CD14-positive monocyte (primary cell): ENCODE measurements around the gene GPX3. TPM values are rescaled to one million over a fixed set of nuclear protein-coding genes. Genes with fewer than 3 reads are reported as not detected.
A peak's percentile ranks its signal among the peaks of the same experiment; 100 is the strongest.

Source experiments
- DNase-seq, 3 donors: peaks; one replicate each; pipeline ENCODE4 v3.0.0-alpha.2; 2011 to 2022
- H2AFZ ChIP-seq: 2 replicates; pipeline ENCODE4 v1.6.0; 2012; ENCODE audit warnings: mild to moderate bottlenecking, low read depth, low read length, inconsistent platforms; ENCODE audit not compliant: insufficient read depth, poor library complexity, severe bottlenecking
- H3K27ac ChIP-seq, 2 donors: 1 replicate in 1 of 2; 2 replicates in 1 of 2; pipeline ENCODE4 v1.5.1; 2012 to 2013; ENCODE audit warnings: low read length in 2 of 2, control low read depth in 1 of 2, inconsistent platforms in 1 of 2, low read depth in 1 of 2, mild to moderate bottlenecking in 1 of 2
- H3K27me3 ChIP-seq, 2 donors: one replicate each; pipeline versions ENCODE4 v1.6.0 to v1.6.1; 2011 to 2013; ENCODE audit warnings: low read length in 2 of 2; ENCODE audit not compliant: control insufficient read depth in 2 of 2, insufficient read depth in 2 of 2
- H3K36me3 ChIP-seq, 2 donors: replicated peaks in 1 of 2; 1 replicate in 1 of 2; 2 replicates in 1 of 2; pipeline versions ENCODE4 v1.5.1 to v1.6.1; 2012 to 2013; ENCODE audit warnings: low read length in 2 of 2, control low read depth in 1 of 2, inconsistent platforms in 1 of 2, mild to moderate bottlenecking in 1 of 2; ENCODE audit not compliant: insufficient read depth in 2 of 2, control insufficient read depth in 1 of 2
- H3K4me1 ChIP-seq, 2 donors: 1 replicate in 1 of 2; 2 replicates in 1 of 2; pipeline versions ENCODE4 v1.5.1 to v1.6.1; 2012 to 2013; ENCODE audit warnings: low read length in 2 of 2, control low read depth in 1 of 2, inconsistent platforms in 1 of 2, mild to moderate bottlenecking in 1 of 2, moderate library complexity in 1 of 2; ENCODE audit not compliant: insufficient read depth in 2 of 2, control insufficient read depth in 1 of 2
- H3K4me2 ChIP-seq: replicated peaks from 2 replicates; pipeline ENCODE3; 2012; ENCODE audit warnings: low read length, moderate library complexity, mild to moderate bottlenecking; ENCODE audit not compliant: poor library complexity, severe bottlenecking; ENCODE audit errors: extremely low read depth
- H3K4me3 ChIP-seq, 3 experiments: fragments of 200-600 bp in 1 of 3; sonication (generic) in 1 of 3; replicated peaks in 1 of 3; 1 replicate in 2 of 3; 2 replicates in 1 of 3; pipeline ENCODE4 v1.5.1; 2011 to 2013; ENCODE audit warnings: low read length in 3 of 3, mild to moderate bottlenecking in 3 of 3, control low read depth in 2 of 3, low read depth in 2 of 3, inconsistent platforms in 1 of 3, moderate library complexity in 1 of 3
- H3K79me2 ChIP-seq: 2 replicates; pipeline ENCODE4 v1.6.0; 2012; ENCODE audit warnings: mild to moderate bottlenecking, control low read depth, inconsistent platforms, low read length, moderate library complexity; ENCODE audit not compliant: insufficient read depth
- H3K9ac ChIP-seq: 2 replicates; pipeline ENCODE4 v1.6.0; 2017; ENCODE audit warnings: low read length, mild to moderate bottlenecking; ENCODE audit not compliant: insufficient read depth, poor library complexity, severe bottlenecking
- H3K9me3 ChIP-seq, 2 donors: replicated peaks in 1 of 2; 1 replicate in 1 of 2; 2 replicates in 1 of 2; pipeline versions ENCODE4 v1.5.1 to v1.6.1; 2012 to 2013; ENCODE audit warnings: low read length in 2 of 2, control low read depth in 1 of 2; ENCODE audit not compliant: control insufficient read depth in 1 of 2, insufficient read depth in 1 of 2
- H4K20me1 ChIP-seq: 2 replicates; pipeline ENCODE4 v1.6.0; 2012; ENCODE audit warnings: mild to moderate bottlenecking, low read length, control low read depth, moderate library complexity; ENCODE audit not compliant: insufficient read depth
- H3K27ac Mint-ChIP-seq, 7 donors: one replicate each; pipeline ENCODE4 v1.8.0; 2020; ENCODE audit warnings: mild to moderate bottlenecking in 7 of 7, mixed read lengths in 7 of 7, moderate library complexity in 6 of 7, inconsistent platforms in 2 of 7
- H3K27me3 Mint-ChIP-seq, 3 donors: one replicate each; pipeline ENCODE4 v1.8.0; 2021 to 2022; ENCODE audit warnings: low read depth in 3 of 3, mild to moderate bottlenecking in 3 of 3, mixed read lengths in 3 of 3, moderate library complexity in 3 of 3, inconsistent platforms in 1 of 3
- H3K36me3 Mint-ChIP-seq, 2 donors: one replicate each; pipeline ENCODE4 v1.8.0; 2020; ENCODE audit warnings: mixed read lengths in 2 of 2, inconsistent platforms in 1 of 2, mild to moderate bottlenecking in 1 of 2
- H3K4me1 Mint-ChIP-seq: one replicate; pipeline ENCODE4 v1.8.0; 2020; ENCODE audit warnings: mild to moderate bottlenecking, mixed read lengths
- H3K4me3 Mint-ChIP-seq, 2 donors: one replicate each; pipeline ENCODE4 v1.8.0; 2020; ENCODE audit warnings: mild to moderate bottlenecking in 2 of 2, mixed read lengths in 2 of 2, moderate library complexity in 1 of 2
- H3K9me3 Mint-ChIP-seq, 7 donors: one replicate each; pipeline ENCODE4 v1.8.0; 2020 to 2022; ENCODE audit warnings: mixed read lengths in 7 of 7, mild to moderate bottlenecking in 6 of 7, moderate library complexity in 6 of 7, inconsistent platforms in 2 of 7
- CTCF ChIP-seq: fragments of 200-600 bp; IDR thresholded peaks from one replicate; pipeline ENCODE4 v1.8.0; 2022; ENCODE audit warnings: antibody characterized with exemption, mild to moderate bottlenecking
- WGBS: methylation state at CpG from one replicate; pipeline ENCODE4 v1.1.5; 2013; ENCODE audit warnings: missing lambda C conversion rate; ENCODE audit not compliant: insufficient coverage; 5-methylcytosine and 5-hydroxymethylcytosine counted together
- intact Hi-C, 2 donors: fragments of 100-400 bp; cut with micrococcal nuclease; formaldehyde crosslinking; loops; one replicate each; pipeline versions ENCODE4 v1.15.0 to v1.15.1; 2023
- polyA plus RNA-seq, 3 donors: library from polyadenylated mRNA; depleted of rRNA in 1 of 3; unstranded in 2 of 3; stranded (reverse) in 1 of 3; fragments of 300-500 nt in 2 of 3; fragments of >200 nt in 1 of 3; fragmentation: Illumina TruSeq in 2 of 3; gene quantifications; 1 replicate in 2 of 3; 2 replicates in 1 of 3; pipeline ENCODE4 v1.2.3, GENCODE V29; 2012 to 2021

Gene GPX3
- polyA plus RNA-seq, 3 donors, result 3.5 to 12.7 (median 3.8) TPM

- Mint-ChIP-seq H3K27me3 (peaks cover 0 to 1% (median 0%) of the 10 kb centered on the region in 3 donors), H3K4me1 (no peaks in the 10 kb centered on the region), H3K9me3 (no peaks in the 10 kb centered on the region), H3K4me3 (no peak overlapping the region), H3K27ac (peak overlapping the region in 2 of 7 donors; percentile 8 to 79), H3K36me3 (peaks cover 98 to 100% of the 10 kb centered on the region in 2 donors)
- Histone ChIP-seq H3K9ac (no peak overlapping the region), H2AFZ (no peak overlapping the region), H3K4me1 (no peaks in the 10 kb centered on the region), H3K4me3 (no peak overlapping the region), H4K20me1 (peaks cover 84% of the 10 kb centered on the region), H3K9me3 (no peaks in the 10 kb centered on the region), H3K4me2 (no peak overlapping the region), H3K27me3 (no peaks in the 10 kb centered on the region), H3K36me3 (peaks cover 100% of the 10 kb centered on the region in 2 donors), H3K79me2 (no peaks in the 10 kb centered on the region), H3K27ac (no peak overlapping the region)
- DNase-seq, result no peak
- intact Hi-C loops, result no loop called here
- TF ChIP-seq CTCF, result no peak
- WGBS, result 99% methylated on average over 5 of the region's 8 CpGs
Observed at GRCh38 chr5:151038412-151038745, 18.0 kb downstream of the GPX3 start.

DNA sequence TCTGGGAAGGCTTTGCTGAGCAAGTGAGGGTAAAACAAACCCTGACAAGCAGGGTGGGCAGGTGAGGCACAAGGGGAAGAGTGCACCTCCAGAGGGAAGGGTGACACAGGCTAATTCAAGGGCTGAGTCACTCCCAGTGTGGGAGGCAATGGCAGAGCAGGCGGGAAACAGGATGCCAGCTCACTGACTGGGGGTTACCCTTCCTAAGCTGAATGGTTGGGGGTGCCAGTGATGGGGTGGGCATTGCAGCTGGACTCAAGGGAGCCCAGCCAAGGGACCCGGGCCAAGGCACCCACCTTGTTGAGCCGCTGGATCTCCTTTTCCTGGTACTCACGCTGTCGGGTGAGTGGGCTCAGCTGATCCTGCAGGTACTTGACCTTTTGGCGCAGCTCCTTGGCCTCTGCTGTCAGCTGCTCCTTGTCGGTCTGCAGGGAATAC lies 18.4 kb downstream of the GPX3 start:
- H3K27ac ChIP-seq, result no peak overlapping the region
- no peaks in the 10 kb centered on the region for H3K4me1 ChIP-seq
- H3K4me3 ChIP-seq, result no peak overlapping the region
- TF ChIP-seq CTCF, result no peak
- Mint-ChIP-seq H3K27ac (peak overlapping the region in 3 of 7 donors; percentile 8 to 79 (median 68)), H3K4me3 (no peak overlapping the region), H3K27me3 (peaks cover 0 to 1% (median 0%) of the 10 kb centered on the region in 3 donors), H3K9me3 (no peaks in the 10 kb centered on the region), H3K4me1 (no peaks in the 10 kb centered on the region), H3K36me3 (peaks cover 98 to 100% of the 10 kb centered on the region in 2 donors)
- H3K9me3 ChIP-seq, result no peaks in the 10 kb centered on the region
- no peak overlapping the region for H3K4me2 ChIP-seq
- peak in 1 of 3 donors; percentile 52 for DNase-seq
- peaks cover 100% of the 10 kb centered on the region in 2 donors for H3K36me3 ChIP-seq
- H2AFZ ChIP-seq, result no peak overlapping the region
- H4K20me1 ChIP-seq, result peaks cover 88% of the 10 kb centered on the region
- H3K79me2 ChIP-seq, result no peaks in the 10 kb centered on the region
- no peaks in the 10 kb centered on the region for H3K27me3 ChIP-seq
- intact Hi-C loops, result no loop called here
- no peak overlapping the region for H3K9ac ChIP-seq
- WGBS, result 92% methylated on average over 7 of the region's 7 CpGs
